ENCODE results near the gene TNRC18. TPM values are rescaled to one million over a fixed set of nuclear protein-coding genes. Genes with fewer than 3 reads are reported as not detected.
A peak's percentile ranks its signal among the peaks of the same experiment; 100 is the strongest.
"Not testable (repeated sequence)": the region's sequence is repeated elsewhere in the genome, so short reads cannot be mapped to it uniquely, and the experiment has no call there.

The TNRC18 gene
- total RNA-seq, 1 donor from 2014 or later: 38.4 TPM

DNA sequence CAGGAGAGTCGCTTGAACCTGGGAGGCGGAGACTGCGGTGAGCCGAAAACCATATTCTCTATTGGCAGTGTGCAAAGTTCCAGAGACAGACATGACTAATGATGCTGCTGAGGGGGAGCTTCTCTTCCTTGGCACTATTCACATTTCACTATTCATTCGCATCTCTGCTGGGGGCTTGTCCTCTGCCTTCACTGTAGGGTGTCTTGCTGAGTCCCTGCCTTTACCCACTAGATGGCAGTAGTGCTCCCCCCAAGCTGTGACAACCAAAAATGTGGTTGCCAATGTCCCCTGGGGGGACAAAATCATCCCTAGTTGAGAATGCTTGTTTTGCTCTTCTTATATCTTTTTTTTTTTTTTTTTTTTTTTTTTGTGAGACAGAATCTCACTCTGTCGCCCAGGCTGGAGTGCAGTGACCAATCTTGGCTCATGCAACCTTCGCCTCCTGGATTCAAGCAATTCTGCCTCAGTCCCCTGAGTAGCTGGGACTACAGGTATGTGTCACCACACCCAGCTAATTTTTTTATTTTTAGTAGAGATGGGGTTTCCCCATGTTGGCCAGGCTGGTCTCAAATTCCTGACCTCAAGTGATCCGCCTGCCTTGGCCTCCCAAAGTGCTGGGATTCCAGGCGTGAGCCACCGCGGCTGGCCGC is 57.5 kb downstream of the TNRC18 start:
- not testable (repeated sequence) for H3K4me3 ChIP-seq (ENCODE audit: low read depth, low read length); H3K27me3 ChIP-seq (ENCODE audit: control insufficient read depth, insufficient read depth, low read length); H3K36me3 ChIP-seq (ENCODE audit: control insufficient read depth, insufficient read depth, low read length)
- peak; percentile 16 for DNase-seq (ENCODE audit: low read depth)
- TF ChIP-seq, protein P1, sequence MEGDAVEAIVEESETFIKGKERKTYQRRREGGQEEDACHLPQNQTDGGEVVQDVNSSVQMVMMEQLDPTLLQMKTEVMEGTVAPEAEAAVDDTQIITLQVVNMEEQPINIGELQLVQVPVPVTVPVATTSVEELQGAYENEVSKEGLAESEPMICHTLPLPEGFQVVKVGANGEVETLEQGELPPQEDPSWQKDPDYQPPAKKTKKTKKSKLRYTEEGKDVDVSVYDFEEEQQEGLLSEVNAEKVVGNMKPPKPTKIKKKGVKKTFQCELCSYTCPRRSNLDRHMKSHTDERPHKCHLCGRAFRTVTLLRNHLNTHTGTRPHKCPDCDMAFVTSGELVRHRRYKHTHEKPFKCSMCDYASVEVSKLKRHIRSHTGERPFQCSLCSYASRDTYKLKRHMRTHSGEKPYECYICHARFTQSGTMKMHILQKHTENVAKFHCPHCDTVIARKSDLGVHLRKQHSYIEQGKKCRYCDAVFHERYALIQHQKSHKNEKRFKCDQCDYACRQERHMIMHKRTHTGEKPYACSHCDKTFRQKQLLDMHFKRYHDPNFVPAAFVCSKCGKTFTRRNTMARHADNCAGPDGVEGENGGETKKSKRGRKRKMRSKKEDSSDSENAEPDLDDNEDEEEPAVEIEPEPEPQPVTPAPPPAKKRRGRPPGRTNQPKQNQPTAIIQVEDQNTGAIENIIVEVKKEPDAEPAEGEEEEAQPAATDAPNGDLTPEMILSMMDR (IDR thresholded peaks at IDR 0.05; ENCODE audit: insufficient read depth, low read length, poor library complexity, severe bottlenecking): peak; percentile 89

DNA sequence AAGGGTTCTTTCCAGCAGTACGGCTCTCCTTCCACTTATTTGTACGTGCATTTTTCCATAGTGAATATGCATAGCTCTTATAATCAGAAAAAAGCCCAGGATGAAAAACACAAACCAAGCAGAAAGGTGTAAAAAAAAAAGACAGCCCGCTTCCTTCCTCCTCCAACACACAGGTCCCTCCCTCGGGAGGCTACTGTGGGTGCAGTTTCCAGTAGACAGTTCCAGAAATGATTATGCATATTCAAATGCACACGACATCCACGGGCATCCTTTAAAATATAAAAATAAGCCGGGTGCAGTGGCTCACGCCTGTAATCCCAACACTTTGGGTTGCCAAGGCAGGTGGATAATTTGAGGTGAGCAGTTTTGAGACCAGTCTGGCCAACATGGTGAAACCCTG is 59.9 kb downstream of the TNRC18 start:
- no peak overlapping the region for H3K4me3 ChIP-seq (ENCODE audit: low read depth, low read length)
- peaks cover 2% of the 10 kb centered on the region for H3K36me3 ChIP-seq (ENCODE audit: control insufficient read depth, insufficient read depth, low read length)
- H3K27me3 ChIP-seq (ENCODE audit: control insufficient read depth, insufficient read depth, low read length): no peaks in the 10 kb centered on the region
- no peak for DNase-seq (ENCODE audit: low read depth)
- TF ChIP-seq, protein P1 (IDR thresholded peaks at IDR 0.05; ENCODE audit: insufficient read depth, low read length, poor library complexity, severe bottlenecking): no peak

DNA sequence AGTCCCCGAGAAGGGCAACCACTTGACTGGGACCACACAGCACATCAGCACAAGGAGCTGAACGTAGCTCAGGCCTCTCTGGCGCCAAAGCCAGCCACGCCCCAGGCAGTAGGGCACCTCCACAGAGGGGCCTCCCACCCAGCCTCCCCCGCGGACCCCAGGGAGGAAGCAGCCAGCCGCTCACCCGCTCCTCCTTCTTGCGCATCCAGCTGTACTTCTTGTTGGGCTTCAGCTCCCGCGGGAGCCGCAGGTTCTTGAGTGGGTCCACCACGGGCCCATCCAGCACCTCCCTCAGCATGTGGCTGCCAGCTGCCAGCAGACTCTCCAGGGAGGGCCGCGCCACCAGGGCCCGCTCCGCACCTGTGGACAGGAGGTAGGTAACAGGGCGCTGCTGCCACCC is 61.2 kb downstream of the TNRC18 start:
- TF ChIP-seq, protein P1 (IDR thresholded peaks at IDR 0.05; ENCODE audit: insufficient read depth, low read length, poor library complexity, severe bottlenecking): no peak
- no peak overlapping the region for H3K4me3 ChIP-seq (ENCODE audit: low read depth, low read length)
- H3K36me3 ChIP-seq (ENCODE audit: control insufficient read depth, insufficient read depth, low read length): peaks cover 2% of the 10 kb centered on the region
- no peaks in the 10 kb centered on the region for H3K27me3 ChIP-seq (ENCODE audit: control insufficient read depth, insufficient read depth, low read length)
- no peak for DNase-seq (ENCODE audit: low read depth)

DNA sequence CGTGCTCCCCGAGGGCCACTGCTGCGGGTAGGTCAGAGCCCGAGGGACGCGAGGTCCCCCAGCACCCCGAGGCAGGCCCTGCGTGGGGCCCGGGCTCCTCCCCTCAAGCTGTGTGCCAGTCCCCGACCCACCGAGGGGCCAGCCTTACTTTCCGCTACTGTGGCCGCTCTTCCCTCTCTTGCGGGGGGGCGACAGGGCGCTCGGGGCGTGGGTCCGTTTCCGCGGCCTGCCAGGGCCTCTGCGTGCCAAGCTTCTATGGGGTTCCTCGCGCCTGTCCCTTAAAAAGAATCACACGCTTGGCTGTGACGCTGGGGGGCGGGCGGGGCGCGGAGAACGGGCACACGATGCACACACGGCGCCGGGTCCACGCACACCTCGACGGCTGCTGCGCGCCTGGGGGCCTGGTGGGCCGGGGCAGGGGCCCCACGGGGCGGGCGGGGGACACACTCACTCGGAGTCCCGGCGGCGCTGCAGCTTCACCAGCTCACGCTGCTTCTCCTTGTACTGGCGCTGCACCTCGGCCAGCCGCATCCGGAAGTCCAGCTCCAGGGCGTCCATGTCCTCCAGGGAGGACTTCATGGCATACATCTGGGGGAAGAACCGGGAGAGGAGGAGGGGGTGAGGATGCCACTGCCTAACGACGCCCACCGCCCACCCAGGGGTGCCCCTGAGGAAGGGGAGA is 62.0 kb downstream of the TNRC18 start:
- no peak for DNase-seq (ENCODE audit: low read depth)
- Histone ChIP-seq H3K36me3 (ENCODE audit: control insufficient read depth, insufficient read depth, low read length) (peaks cover 2% of the 10 kb centered on the region), H3K4me3 (ENCODE audit: low read depth, low read length) (no peak overlapping the region), H3K27me3 (ENCODE audit: control insufficient read depth, insufficient read depth, low read length) (no peaks in the 10 kb centered on the region)
- TF ChIP-seq, protein P1 (IDR thresholded peaks at IDR 0.05; ENCODE audit: insufficient read depth, low read length, poor library complexity, severe bottlenecking): no peak

DNA sequence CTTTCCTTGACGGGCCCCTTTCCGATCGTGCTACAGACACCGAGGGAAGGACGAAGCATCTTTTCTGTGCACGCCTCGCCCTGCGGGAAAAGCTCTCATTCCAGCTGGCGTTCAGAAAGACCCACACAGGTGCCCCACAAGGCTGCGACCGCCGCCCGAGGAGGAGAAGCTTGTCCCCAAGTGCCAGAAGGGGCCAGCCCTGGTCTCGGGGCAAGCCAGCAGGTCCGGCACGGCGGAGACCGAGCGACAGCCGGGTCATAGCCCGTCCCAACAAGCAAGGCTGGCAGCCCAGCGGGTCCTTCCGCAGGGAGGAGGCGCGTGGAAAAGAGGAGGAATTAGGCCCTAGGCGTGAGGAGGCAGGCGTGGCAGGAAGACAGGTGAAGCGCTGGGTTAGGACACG is 62.7 kb downstream of the TNRC18 start:
- Histone ChIP-seq H3K27me3 (ENCODE audit: control insufficient read depth, insufficient read depth, low read length) (no peaks in the 10 kb centered on the region), H3K4me3 (ENCODE audit: low read depth, low read length) (no peak overlapping the region), H3K36me3 (ENCODE audit: control insufficient read depth, insufficient read depth, low read length) (peaks cover 2% of the 10 kb centered on the region)
- DNase-seq (ENCODE audit: low read depth): no peak
- TF ChIP-seq, protein P1 (IDR thresholded peaks at IDR 0.05; ENCODE audit: insufficient read depth, low read length, poor library complexity, severe bottlenecking): no peak

All from kidney epithelial cell (primary cell).